Subcutaneous adipose tissue (tissue), 4 donors: ENCODE measurements around the gene LRP1B. TPM values are rescaled to one million over a fixed set of nuclear protein-coding genes. Genes with fewer than 3 reads are reported as not detected.

Experiments
- CTCF ChIP-seq: fragments of 450-650 bp; IDR thresholded peaks from one replicate; pipeline ENCODE4 v1.5.1; 2016; ENCODE audit warnings: low read depth, mild to moderate bottlenecking, control low read depth, antibody characterized with exemption, moderate library complexity
- total RNA-seq, 4 donors: library from RNA; depleted of rRNA; stranded (reverse); fragments of >200 nt; gene quantifications; one replicate each; pipeline ENCODE4 v1.1.0, GENCODE V29; 2016

Gene LRP1B
- total RNA-seq, 4 donors from 2014 or later: 4.2 to 50.2 (median 14.7) TPM

GRCh38 chr2:141723814-141724213 is 407.0 kb downstream of the LRP1B start:
- TF ChIP-seq CTCF: no peak

GRCh38 chr2:141720476-141720875 is 410.3 kb downstream of the LRP1B start:
- no peak for TF ChIP-seq CTCF

- TF ChIP-seq CTCF: no peak
Measured at GRCh38 chr2:141714496-141714895, 416.3 kb downstream of the LRP1B start.

GRCh38 chr2:141711627-141712026 is 419.2 kb downstream of the LRP1B start:
- no peak for TF ChIP-seq CTCF

GRCh38 chr2:141710589-141711239 is 420.1 kb downstream of the LRP1B start:
- TF ChIP-seq CTCF: no peak

- TF ChIP-seq CTCF: no peak
Measured at GRCh38 chr2:141709756-141710155, 421.1 kb downstream of the LRP1B start.

- no peak for TF ChIP-seq CTCF
Measured at GRCh38 chr2:141707486-141707885, 423.3 kb downstream of the LRP1B start.
